GM12872 (cell line): Measurements from ENCODE around the gene CPAMD8.

Source experiments
- CTCF ChIP-seq: IDR thresholded peaks from 3 replicates; pipeline ENCODE4 v1.5.1; 2011; ENCODE audit warnings: low read depth, mild to moderate bottlenecking, low read length, moderate library complexity; ENCODE audit not compliant: insufficient read depth

CPAMD8 gene

GRCh38 chr19:16895467-16896145 is 131.0 kb downstream of the CPAMD8 start:
- no peak for TF ChIP-seq CTCF

GRCh38 chr19:16894080-16894479 is 132.5 kb downstream of the CPAMD8 start:
- no peak for TF ChIP-seq CTCF

- TF ChIP-seq CTCF: no peak
These were observed 133.0 kb downstream of the CPAMD8 start for GRCh38 chr19:16893686-16893989.

GRCh38 chr19:16892868-16893685 is 133.5 kb downstream of the CPAMD8 start:
- TF ChIP-seq CTCF: no peak

- no peak for TF ChIP-seq CTCF
These were observed 134.2 kb downstream of the CPAMD8 start for GRCh38 chr19:16892436-16892835.

GRCh38 chr19:16891696-16892382 is 134.8 kb downstream of the CPAMD8 start:
- TF ChIP-seq CTCF: no peak

- TF ChIP-seq CTCF: no peak
These were observed 136.0 kb downstream of the CPAMD8 start for GRCh38 chr19:16890461-16891184.
